ENCODE data around the gene FZD10. TPM values are rescaled to one million over a fixed set of nuclear protein-coding genes. Genes with fewer than 3 reads are reported as not detected.

FZD10 gene
- total and polyA plus RNA-seq, 2 of the 8 experiments (the other 6 are each of a cell fraction or from before 2014, with no cell fraction given) = 0.11 to 0.60 TPM

DNA sequence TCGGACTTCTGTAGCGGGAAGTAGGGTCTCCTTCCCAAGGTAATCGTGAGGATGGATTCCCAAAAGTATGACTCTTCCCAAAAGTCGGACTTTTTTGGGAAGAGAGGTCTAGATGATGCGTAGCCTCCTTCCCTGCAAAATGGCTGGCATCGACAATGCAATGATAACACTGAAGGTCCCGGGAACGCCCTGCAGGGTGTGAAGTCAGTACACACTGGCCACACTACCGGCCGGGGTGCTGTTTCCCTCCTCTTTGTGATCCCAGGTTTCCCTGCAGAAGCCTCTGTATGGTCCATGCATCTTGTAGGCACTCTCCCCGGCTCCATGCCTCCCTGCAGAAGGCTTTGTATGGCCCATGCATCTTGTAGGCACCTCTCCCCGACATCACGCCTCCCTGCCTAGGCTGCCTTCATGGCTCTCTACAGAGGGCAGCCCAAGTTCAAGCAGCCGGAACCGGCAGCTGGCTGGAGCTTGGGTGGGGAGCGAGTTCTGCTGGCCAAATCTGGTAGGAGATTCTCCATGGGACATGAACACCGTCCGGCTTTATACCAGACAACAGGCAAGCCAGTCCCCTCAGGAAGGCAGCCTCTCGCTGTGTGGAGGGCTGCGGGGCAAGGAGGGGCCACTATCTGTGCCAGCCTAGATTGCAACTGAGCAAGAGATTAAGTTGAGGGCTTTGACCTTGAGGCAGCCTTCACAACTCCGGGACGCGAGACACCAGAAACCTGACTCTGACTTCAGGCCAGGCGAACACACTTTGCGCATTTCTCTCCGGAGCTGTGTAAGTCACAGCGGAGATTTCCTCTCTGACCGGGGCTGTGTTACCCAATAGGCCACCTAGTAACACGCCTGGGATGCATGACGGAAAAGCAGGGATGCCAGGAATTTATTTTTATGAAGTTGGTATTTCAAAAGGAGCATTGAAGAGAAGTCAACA, 23.5 kb downstream of the FZD10 start:
- Histone ChIP-seq H2BK5ac (ENCODE audit: low read depth, low read length) (no peak overlapping the region), H2BK15ac (ENCODE audit: low read length) (no peak overlapping the region), H3K27me3 (replicated peaks in 1 of 4; ENCODE audit: control insufficient read depth in 3 of 4, extremely low read depth in 1 of 4, insufficient read depth in 3 of 4, low read length in 3 of 4) (peaks cover 0 to 8% (median 2%) of the 10 kb centered on the region in 4 experiments; a peak in 3 of 7 replicates), H3K79me1 (ENCODE audit: low read depth, low read length) (no peaks in the 10 kb centered on the region), H2BK12ac (ENCODE audit: low read depth, low read length) (no peak overlapping the region), H2AK5ac (ENCODE audit: low read depth, low read length) (no peak overlapping the region), H3K9me3 (ENCODE audit: insufficient read depth in 2 of 2, low read depth in 1 of 2, low read length in 1 of 2) (no peaks in the 10 kb centered on the region), H4K91ac (replicated peaks; ENCODE audit: insufficient read length, low read length) (no peak overlapping the region), H2AFZ (ENCODE audit: low read length) (no peak overlapping the region), H4K5ac (ENCODE audit: insufficient read length, low read depth, low read length) (no peak overlapping the region), H3K18ac (ENCODE audit: extremely low read depth, low read length) (no peak overlapping the region), H3K4me1 (replicated peaks in 1 of 4; ENCODE audit: control insufficient read depth in 3 of 4, insufficient read depth in 4 of 4, low read length in 3 of 4) (peaks cover 0 to 3% (median 0%) of the 10 kb centered on the region in 4 experiments; a peak in 1 of 7 replicates), H2BK120ac (replicated peaks; ENCODE audit: low read depth, low read length) (no peak overlapping the region), H3K23me2 (ENCODE audit: low read depth, low read length) (no peaks in the 10 kb centered on the region), H2BK20ac (ENCODE audit: low read length) (no peak overlapping the region), H3K23ac (ENCODE audit: insufficient read length) (no peak overlapping the region), H4K8ac (ENCODE audit: extremely low read depth, insufficient read depth, low read length) (no peak overlapping the region), H4K20me1 (replicated peaks in 1 of 2; ENCODE audit: control insufficient read depth in 1 of 2, insufficient read depth in 2 of 2, low read length in 2 of 2) (no peaks in the 10 kb centered on the region), H3K9ac (replicated peaks in 1 of 4; ENCODE audit: extremely low read depth in 1 of 4, low read depth in 3 of 4, low read length in 3 of 4) (no peak overlapping the region), H3K4ac (replicated peaks; ENCODE audit: insufficient read length, low read depth, low read length) (no peak overlapping the region), H3K4me3 (ENCODE audit: extremely low read depth in 1 of 4, insufficient read depth in 2 of 4, low read depth in 3 of 4, low read length in 4 of 4) (no peak overlapping the region), H3K56ac (replicated peaks; ENCODE audit: insufficient read length, low read depth, low read length) (no peak overlapping the region), H3K27ac (ENCODE audit: low read depth, low read length) (no peak overlapping the region), H3K14ac (ENCODE audit: insufficient read length) (no peak overlapping the region), H3K4me2 (ENCODE audit: insufficient read depth in 1 of 2, low read depth in 2 of 2, low read length in 2 of 2) (no peak overlapping the region), H3K36me3 (ENCODE audit: control insufficient read depth in 2 of 4, insufficient read depth in 4 of 4, low read length in 3 of 4) (no peaks in the 10 kb centered on the region; a peak in 1 of 8 replicates), H3K79me2 (ENCODE audit: control insufficient read depth in 1 of 2, insufficient read depth in 2 of 2, low read length in 2 of 2) (no peaks in the 10 kb centered on the region)
- no peak for TF ChIP-seq BCL11A (IDR thresholded peaks at IDR 0.05; ENCODE audit: low read depth in 2 of 2, low read length in 2 of 2)
- no peak for TF ChIP-seq PHF8 (conservative IDR thresholded peaks at IDR 0.05; ENCODE audit: low read depth, low read length)
- TF ChIP-seq NANOG (IDR thresholded peaks at IDR 0.05; ENCODE audit: insufficient read depth, low read depth, low read length, poor library complexity, severe bottlenecking) = no peak
- no peak for TF ChIP-seq JUND (IDR thresholded peaks at IDR 0.05; ENCODE audit: low read length)
- no peak for TF ChIP-seq KDM5A (IDR thresholded peaks at IDR 0.05; ENCODE audit: low read length)
- TF ChIP-seq TEAD4 (IDR thresholded peaks at IDR 0.05; ENCODE audit: low read depth, low read length) = no peak
- TF ChIP-seq SAP30 (IDR thresholded peaks at IDR 0.05; ENCODE audit: insufficient read depth, insufficient replicate concordance, low read length) = no peak
- no peak for TF ChIP-seq SUZ12 (IDR thresholded peaks at IDR 0.05; ENCODE audit: low read length)
- no peak for TF ChIP-seq MAFK (IDR thresholded peaks at IDR 0.05; ENCODE audit: low read depth, low read length)
- ChIA-PET CTCF (ENCODE audit: partially characterized antibody) (interaction anchor here (0.7 to 1.2 kb wide), 4 partner anchors 16 to 59 kb away, joined by 3 to 4 read pairs (median 3); no protein-coding TSS in a partner anchor), POLR2A (ENCODE audit: partially characterized antibody) (no interaction called here)
- 91% methylated on average over 29 of the region's 30 CpGs; no CpG with 5 or more reads in 1 of the 2 experiments for WGBS, 2 experiments (ENCODE audit: extremely low coverage in 1 of 2, insufficient coverage in 1 of 2, insufficient read length in 1 of 2, insufficient replicate concordance in 2 of 2, low coverage in 1 of 2, low lambda C conversion rate in 2 of 2, missing lambda C conversion rate in 1 of 2)
- FAIRE-seq = no peak
- no peak for DNase-seq (ENCODE audit: low read depth in 1 of 2, low spot score in 2 of 2)
